ENCODE measurements around the gene RAVER2. TPM values are rescaled to one million over a fixed set of nuclear protein-coding genes. Genes with fewer than 3 reads are reported as not detected.

Gene RAVER2
- total and polyA plus RNA-seq, 12 donors = 4.1 to 30.6 (median 20.6) TPM

GRCh38 chr1:64721135-64721534 is 23.7 kb upstream of the RAVER2 start:
- Histone ChIP-seq H3K36me3 (no peaks in the 10 kb centered on the region), H3K27me3 (peaks cover 0 to 15% (median 0%) of the 10 kb centered on the region in 7 donors), H3K27ac (peak overlapping the region in 2 of 10 donors; percentile 26 to 37), H3K4me1 (no peaks in the 10 kb centered on the region), H3K4me3 (no peak overlapping the region), H3K9me3 (peaks cover 0 to 7% (median 0%) of the 10 kb centered on the region in 11 donors)
- WGBS, 2 donors = 72 to 75% methylated on average over 2 of the region's 2 CpGs
- intact Hi-C loops (cut with DNase I) = no loop called here
- DNase-seq (no peak), ATAC-seq (peak in 4 of 8 donors; percentile 8 to 39 (median 24))
- no peak for TF ChIP-seq CTCF (IDR thresholded peaks at IDR 0.05)

GRCh38 chr1:64721576-64722145 is 23.2 kb upstream of the RAVER2 start:
- H3K36me3 ChIP-seq = no peaks in the 10 kb centered on the region
- H3K27ac ChIP-seq = peak overlapping the region in 2 of 10 donors; percentile 37
- H3K4me1 ChIP-seq = no peaks in the 10 kb centered on the region
- peaks cover 0 to 7% (median 0%) of the 10 kb centered on the region in 11 donors for H3K9me3 ChIP-seq
- WGBS, 2 donors = 75 to 79% methylated on average over 2 of the region's 2 CpGs
- no peak overlapping the region for H3K4me3 ChIP-seq
- peaks cover 0 to 17% (median 0%) of the 10 kb centered on the region in 7 donors for H3K27me3 ChIP-seq
- intact Hi-C loops (cut with DNase I) = no loop called here
- DNase-seq (no peak), ATAC-seq (peak in 6 of 8 donors; percentile 33 to 81 (median 47))
- TF ChIP-seq CTCF (IDR thresholded peaks at IDR 0.05) = no peak

- no peaks in the 10 kb centered on the region for H3K4me1 ChIP-seq
- ATAC-seq (no peak), DNase-seq (no peak)
- 94 to 100% methylated on average over 1 of the region's 1 CpG for WGBS, 2 donors
- peaks cover 0 to 15% (median 0%) of the 10 kb centered on the region in 7 donors for H3K27me3 ChIP-seq
- no peaks in the 10 kb centered on the region for H3K9me3 ChIP-seq
- H3K27ac ChIP-seq = no peak overlapping the region
- intact Hi-C loops (cut with DNase I) = no loop called here
- H3K4me3 ChIP-seq = no peak overlapping the region
- TF ChIP-seq CTCF (IDR thresholded peaks at IDR 0.05) = no peak
- no peaks in the 10 kb centered on the region for H3K36me3 ChIP-seq
These were observed 17.0 kb upstream of the RAVER2 start for GRCh38 chr1:64727861-64728260.

- DNase-seq (no peak), ATAC-seq (no peak)
- H3K27me3 ChIP-seq = no peaks in the 10 kb centered on the region
- H3K4me1 ChIP-seq = no peaks in the 10 kb centered on the region
- no peak overlapping the region for H3K27ac ChIP-seq
- WGBS, 2 donors = 81 to 84% methylated on average over 3 of the region's 3 CpGs
- peaks cover 0 to 4% (median 0%) of the 10 kb centered on the region in 11 donors for H3K9me3 ChIP-seq
- intact Hi-C loops (cut with DNase I) = no loop called here
- no peaks in the 10 kb centered on the region for H3K36me3 ChIP-seq
- no peak overlapping the region for H3K4me3 ChIP-seq
- TF ChIP-seq CTCF (IDR thresholded peaks at IDR 0.05) = no peak
These were observed 11.1 kb upstream of the RAVER2 start for GRCh38 chr1:64733581-64734286.

Data from heart right ventricle (tissue), 16 donors.